ENCODE measurements around the gene PCCA.

DNA sequence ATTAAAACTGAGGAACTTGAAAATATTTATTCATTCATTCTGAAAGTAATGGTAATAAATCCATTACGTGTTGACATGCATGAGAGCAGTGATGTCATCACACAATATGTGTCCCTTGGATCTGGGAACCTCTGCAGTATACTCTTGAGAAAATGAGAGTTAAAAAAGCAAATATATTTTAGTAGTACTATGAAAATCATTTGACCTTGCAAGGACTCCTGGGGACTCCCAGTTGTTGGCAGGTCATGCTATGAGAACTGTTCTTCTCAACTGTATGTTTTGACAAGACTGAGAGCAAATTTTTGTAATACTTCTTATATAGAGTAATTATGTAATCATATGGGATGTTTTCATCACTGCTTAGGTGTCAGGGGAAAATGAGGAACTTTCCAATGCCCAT, 249.4 kb downstream of the PCCA start:
- TF ChIP-seq, protein P1, sequence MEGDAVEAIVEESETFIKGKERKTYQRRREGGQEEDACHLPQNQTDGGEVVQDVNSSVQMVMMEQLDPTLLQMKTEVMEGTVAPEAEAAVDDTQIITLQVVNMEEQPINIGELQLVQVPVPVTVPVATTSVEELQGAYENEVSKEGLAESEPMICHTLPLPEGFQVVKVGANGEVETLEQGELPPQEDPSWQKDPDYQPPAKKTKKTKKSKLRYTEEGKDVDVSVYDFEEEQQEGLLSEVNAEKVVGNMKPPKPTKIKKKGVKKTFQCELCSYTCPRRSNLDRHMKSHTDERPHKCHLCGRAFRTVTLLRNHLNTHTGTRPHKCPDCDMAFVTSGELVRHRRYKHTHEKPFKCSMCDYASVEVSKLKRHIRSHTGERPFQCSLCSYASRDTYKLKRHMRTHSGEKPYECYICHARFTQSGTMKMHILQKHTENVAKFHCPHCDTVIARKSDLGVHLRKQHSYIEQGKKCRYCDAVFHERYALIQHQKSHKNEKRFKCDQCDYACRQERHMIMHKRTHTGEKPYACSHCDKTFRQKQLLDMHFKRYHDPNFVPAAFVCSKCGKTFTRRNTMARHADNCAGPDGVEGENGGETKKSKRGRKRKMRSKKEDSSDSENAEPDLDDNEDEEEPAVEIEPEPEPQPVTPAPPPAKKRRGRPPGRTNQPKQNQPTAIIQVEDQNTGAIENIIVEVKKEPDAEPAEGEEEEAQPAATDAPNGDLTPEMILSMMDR (IDR thresholded peaks at IDR 0.05) = no peak
- no peak for TF ChIP-seq EP300 (IDR thresholded peaks at IDR 0.05)
- TF ChIP-seq POLR2A (IDR thresholded peaks at IDR 0.05) = no peak
